Keratinocyte (primary cell): ENCODE data around the gene OGA. TPM values are rescaled to one million over a fixed set of nuclear protein-coding genes. Genes with fewer than 3 reads are reported as not detected.

ENCODE experiments used
- DNase-seq: peaks from one replicate; pipeline ENCODE4 v3.0.0-alpha.2; 2011; ENCODE audit warnings: low read depth, missing footprints, low spot score
- FAIRE-seq: peaks from 2 replicates; lab custom pipeline; 2011; peaks lifted over from hg19 to GRCh38; lab: Jason Lieb, UNC
- H2AFZ ChIP-seq: 2 replicates; pipeline ENCODE4 v1.6.0; 2012; ENCODE audit warnings: low read length, control low read depth, inconsistent platforms; ENCODE audit not compliant: control insufficient read depth
- H3K27ac ChIP-seq: 2 replicates; pipeline ENCODE4 v1.5.1; 2011; ENCODE audit warnings: low read length; ENCODE audit not compliant: control insufficient read depth, insufficient read depth
- H3K27me3 ChIP-seq: 3 replicates; pipeline ENCODE4 v1.6.0; 2011; ENCODE audit warnings: low read length; ENCODE audit not compliant: control insufficient read depth, insufficient read depth; ENCODE audit errors: extremely low read depth
- H3K36me3 ChIP-seq, 2 experiments: 2 replicates in 1 of 2; 3 replicates in 1 of 2; pipeline ENCODE4 v1.5.1; 2011; ENCODE audit warnings: low read length in 2 of 2, mild to moderate bottlenecking in 1 of 2; ENCODE audit not compliant: control insufficient read depth in 2 of 2, insufficient read depth in 2 of 2; ENCODE audit errors: extremely low read depth in 1 of 2
- H3K4me1 ChIP-seq: 3 replicates; pipeline ENCODE4 v1.5.1; 2011; ENCODE audit warnings: low read length; ENCODE audit not compliant: control insufficient read depth, insufficient read depth; ENCODE audit errors: extremely low read depth
- H3K4me2 ChIP-seq: 3 replicates; pipeline ENCODE4 v1.6.0; 2011; ENCODE audit warnings: low read depth, low read length; ENCODE audit not compliant: control insufficient read depth, insufficient read depth; ENCODE audit errors: extremely low read depth
- H3K4me3 ChIP-seq, 3 experiments: fragments of 200-600 bp in 1 of 3; sonication (generic) in 1 of 3; 2 replicates in 2 of 3; 3 replicates in 1 of 3; pipeline ENCODE4 v1.5.1; 2011 to 2016; ENCODE audit warnings: low read length in 3 of 3, mild to moderate bottlenecking in 3 of 3, control low read depth in 2 of 3, inconsistent platforms in 1 of 3, low read depth in 1 of 3, mixed read lengths in 1 of 3, mixed run types in 1 of 3, moderate library complexity in 1 of 3; ENCODE audit not compliant: control insufficient read depth in 2 of 3, insufficient read depth in 2 of 3; ENCODE audit errors: extremely low read depth in 1 of 3
- H3K79me2 ChIP-seq: 2 replicates; pipeline ENCODE4 v1.6.0; 2012; ENCODE audit warnings: low read length; ENCODE audit not compliant: control insufficient read depth, insufficient read depth
- H3K9ac ChIP-seq: 3 replicates; pipeline ENCODE4 v1.6.0; 2011; ENCODE audit warnings: low read length; ENCODE audit not compliant: control insufficient read depth, insufficient read depth; ENCODE audit errors: extremely low read depth
- H3K9me1 ChIP-seq: 3 replicates; pipeline ENCODE4 v1.6.0; 2011; ENCODE audit warnings: low read length; ENCODE audit not compliant: control insufficient read depth, insufficient read depth; ENCODE audit errors: extremely low read depth
- H3K9me3 ChIP-seq: 2 replicates; pipeline ENCODE4 v1.5.1; 2012; ENCODE audit warnings: low read depth, low read length; ENCODE audit not compliant: control insufficient read depth
- H4K20me1 ChIP-seq: 3 replicates; pipeline ENCODE4 v1.6.0; 2011; ENCODE audit warnings: low read length; ENCODE audit not compliant: control insufficient read depth, insufficient read depth; ENCODE audit errors: extremely low read depth
- EZH2 ChIP-seq: IDR thresholded peaks from one replicate; pipeline ENCODE4 v1.6.1; 2012; ENCODE audit warnings: inconsistent platforms, mild to moderate bottlenecking, low read length, moderate library complexity
- dilution Hi-C: fragments of 300-500 bp; cut with MboI; formaldehyde crosslinking; loops from one replicate; pipeline ENCODE4 v1.7.0; 2020; ENCODE audit warnings: low sequenced_read_pairs; ENCODE audit not compliant: extremely low pct_ligation_motif_present
- polyA plus RNA-seq, 5 experiments: library from polyadenylated mRNA; depleted of rRNA in 3 of 5; stranded (reverse) in 3 of 5; stranded (forward) in 1 of 5; unstranded in 1 of 5; fragments of >200 nt; gene quantifications; 1 replicate in 1 of 5; 2 replicates in 3 of 5; 3 replicates in 1 of 5; pipeline versions ENCODE4 v1.2.1 to v1.2.3, GENCODE V29; 2011 to 2012; ENCODE audit warnings: missing spikeins in 2 of 5, low read depth in 1 of 5, low replicate concordance in 1 of 5
- TF ChIP-seq, protein P1 (sequence below), 3 experiments: IDR thresholded peaks in 1 of 3; conservative IDR thresholded peaks in 1 of 3; optimal IDR thresholded peaks in 1 of 3; 2 replicates in 2 of 3; 3 replicates in 1 of 3; pipeline versions ENCODE3 to v1.5.1; 2011; ENCODE audit warnings: low read length in 3 of 3, mild to moderate bottlenecking in 3 of 3, moderate library complexity in 2 of 3, control low read depth in 1 of 3, inconsistent platforms in 1 of 3; ENCODE audit not compliant: insufficient read depth in 2 of 3; ENCODE audit errors: extremely low read depth in 1 of 3

The OGA gene
- polyA plus RNA-seq, 1 donor (not counting 4 experiments of a cell fraction or from before 2014, with no cell fraction given): 104 TPM

DNA sequence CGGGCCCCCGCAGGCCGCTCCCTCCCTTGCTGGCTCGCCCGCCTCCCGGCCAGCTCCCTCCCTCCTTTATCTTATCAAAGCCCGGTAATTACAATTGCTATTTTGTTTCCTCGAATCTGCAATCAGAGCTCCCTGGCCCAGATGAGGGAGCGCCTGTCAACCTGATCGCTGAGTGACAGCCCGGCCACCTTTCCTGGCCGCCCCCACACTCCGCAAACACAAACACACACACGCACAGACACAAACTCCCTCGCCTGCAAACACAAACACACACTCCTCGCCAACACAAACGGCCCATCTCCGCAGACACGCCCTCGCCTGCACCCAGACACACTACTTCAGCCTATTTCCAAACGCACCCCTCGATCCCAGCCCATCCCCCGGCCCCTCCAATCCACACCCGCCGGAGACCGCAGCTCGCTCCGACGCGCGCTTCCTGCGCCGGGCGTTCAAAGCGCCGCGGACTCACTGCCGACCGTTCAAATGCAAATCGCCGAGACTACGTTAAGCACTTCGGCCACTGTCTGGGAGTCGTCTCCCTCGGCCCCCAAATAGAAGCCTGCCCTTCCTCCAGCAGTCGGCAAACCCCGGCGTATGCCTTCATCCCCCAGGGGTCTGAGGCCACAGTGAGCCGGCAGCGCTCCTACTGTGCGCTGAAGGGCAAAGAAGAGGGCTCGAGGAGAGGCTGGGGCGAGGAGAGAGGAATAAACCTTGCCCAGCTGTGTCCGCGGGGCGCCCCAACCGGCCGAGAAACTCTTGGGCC lies 39.3 kb downstream of the OGA start:
- peak overlapping the region; percentile 49 for H2AFZ ChIP-seq
- peaks cover 46% of the 10 kb centered on the region for H3K4me1 ChIP-seq
- FAIRE-seq: no peak
- H3K4me3 ChIP-seq: peak overlapping the region in 2 of 3 experiments; percentile 35 to 56
- H3K27me3 ChIP-seq: peaks cover 39% of the 10 kb centered on the region
- no peaks in the 10 kb centered on the region for H3K9me3 ChIP-seq
- peaks cover 5 to 10% of the 10 kb centered on the region in 2 experiments for H3K36me3 ChIP-seq
- peaks cover 11% of the 10 kb centered on the region for H3K79me2 ChIP-seq
- no peaks in the 10 kb centered on the region for H3K9me1 ChIP-seq
- H3K9ac ChIP-seq: no peak overlapping the region
- H3K27ac ChIP-seq: no peak overlapping the region
- no peak for DNase-seq
- peak overlapping the region; percentile 78 for H3K4me2 ChIP-seq
- peak; percentile 20 for TF ChIP-seq EZH2
- TF ChIP-seq, protein P1, sequence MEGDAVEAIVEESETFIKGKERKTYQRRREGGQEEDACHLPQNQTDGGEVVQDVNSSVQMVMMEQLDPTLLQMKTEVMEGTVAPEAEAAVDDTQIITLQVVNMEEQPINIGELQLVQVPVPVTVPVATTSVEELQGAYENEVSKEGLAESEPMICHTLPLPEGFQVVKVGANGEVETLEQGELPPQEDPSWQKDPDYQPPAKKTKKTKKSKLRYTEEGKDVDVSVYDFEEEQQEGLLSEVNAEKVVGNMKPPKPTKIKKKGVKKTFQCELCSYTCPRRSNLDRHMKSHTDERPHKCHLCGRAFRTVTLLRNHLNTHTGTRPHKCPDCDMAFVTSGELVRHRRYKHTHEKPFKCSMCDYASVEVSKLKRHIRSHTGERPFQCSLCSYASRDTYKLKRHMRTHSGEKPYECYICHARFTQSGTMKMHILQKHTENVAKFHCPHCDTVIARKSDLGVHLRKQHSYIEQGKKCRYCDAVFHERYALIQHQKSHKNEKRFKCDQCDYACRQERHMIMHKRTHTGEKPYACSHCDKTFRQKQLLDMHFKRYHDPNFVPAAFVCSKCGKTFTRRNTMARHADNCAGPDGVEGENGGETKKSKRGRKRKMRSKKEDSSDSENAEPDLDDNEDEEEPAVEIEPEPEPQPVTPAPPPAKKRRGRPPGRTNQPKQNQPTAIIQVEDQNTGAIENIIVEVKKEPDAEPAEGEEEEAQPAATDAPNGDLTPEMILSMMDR (optimal IDR thresholded peaks at IDR 0.05 in 1 of 3, IDR thresholded peaks at IDR 0.05 in 1 of 3, conservative IDR thresholded peaks at IDR 0.05 in 1 of 3; ENCODE audit: extremely low read depth in 1 of 3, insufficient read depth in 2 of 3, low read length in 3 of 3): no peak
- dilution Hi-C loops: no loop called here
- peaks cover 19% of the 10 kb centered on the region for H4K20me1 ChIP-seq

DNA sequence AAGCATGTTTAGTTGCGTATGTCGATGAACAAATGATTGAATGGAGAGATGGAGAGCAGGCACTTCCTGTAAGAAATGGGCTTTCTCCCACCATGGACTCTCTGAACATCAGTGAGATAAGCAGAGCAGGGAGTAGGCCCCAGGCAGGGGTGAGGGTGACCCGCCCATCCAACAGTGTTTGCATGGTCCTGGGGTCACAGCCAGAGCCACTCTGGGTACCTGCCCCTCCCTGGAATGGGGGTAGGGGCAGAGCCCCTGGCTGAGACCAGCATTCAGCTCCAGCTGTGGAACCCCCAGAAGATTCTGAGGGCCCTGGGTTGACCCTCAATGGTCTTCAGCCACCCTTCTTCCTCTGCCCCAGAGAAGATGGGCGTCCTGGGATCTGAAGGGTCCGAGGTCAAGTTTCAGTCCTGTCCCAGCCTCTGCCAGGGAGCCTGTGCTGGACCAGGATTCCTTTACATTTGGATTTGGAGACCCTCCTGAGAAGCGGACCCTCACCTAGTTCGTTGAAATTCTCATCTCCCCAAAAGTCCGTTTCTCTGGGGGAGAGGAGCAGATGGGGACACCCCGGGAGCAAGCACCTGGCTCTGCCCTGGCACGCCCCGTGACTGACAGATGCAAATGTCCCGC lies 40.0 kb downstream of the OGA start:
- DNase-seq (no peak), FAIRE-seq (no peak)
- Histone ChIP-seq H4K20me1 (peaks cover 24% of the 10 kb centered on the region), H3K9ac (no peak overlapping the region), H3K9me1 (no peaks in the 10 kb centered on the region), H3K27me3 (peaks cover 46% of the 10 kb centered on the region), H3K36me3 (peaks cover 5 to 10% of the 10 kb centered on the region in 2 experiments), H3K9me3 (no peaks in the 10 kb centered on the region), H3K4me3 (no peak overlapping the region), H2AFZ (no peak overlapping the region), H3K4me2 (peak overlapping the region; percentile 78), H3K27ac (no peak overlapping the region), H3K4me1 (peaks cover 41% of the 10 kb centered on the region), H3K79me2 (peaks cover 11% of the 10 kb centered on the region)
- dilution Hi-C loops: no loop called here
- no peak for TF ChIP-seq EZH2
- TF ChIP-seq, protein P1 (optimal IDR thresholded peaks at IDR 0.05 in 1 of 3, IDR thresholded peaks at IDR 0.05 in 1 of 3, conservative IDR thresholded peaks at IDR 0.05 in 1 of 3; ENCODE audit: extremely low read depth in 1 of 3, insufficient read depth in 2 of 3, low read length in 3 of 3): no peak
